Measurements from ENCODE around the gene ZBTB7B. TPM values are rescaled to one million over a fixed set of nuclear protein-coding genes. Genes with fewer than 3 reads are reported as not detected.

The ZBTB7B gene
- total and polyA plus RNA-seq, 2 donors (not counting 1 experiment from before 2014, with no cell fraction given), result 55.7 to 67.3 TPM

GRCh38 chr1:155003227-155003765 lies 694 bp downstream of the ZBTB7B start:
- Mint-ChIP-seq H3K27me3 (no peaks in the 10 kb centered on the region), H3K4me3 (peak overlapping the region; percentile 90), H3K9me3 (ENCODE audit: insufficient read depth) (no peaks in the 10 kb centered on the region), H3K4me1 (peaks cover 56% of the 10 kb centered on the region), H3K27ac (peak overlapping the region; percentile 94)
- intact Hi-C loops (cut with micrococcal nuclease), result loop anchor here (5.0 kb wide), 3 partner anchors 396 to 676 kb away; partner anchors contain the start of genes ADAR, ATP8B2 and UBE2Q1
- Histone ChIP-seq H3K4me1 (ENCODE audit: control insufficient read depth in 2 of 2, insufficient read depth in 2 of 2, low read length in 2 of 2) (peaks cover 55 to 64% of the 10 kb centered on the region in 2 donors), H3K4me3 (ENCODE audit: control extremely low read depth in 1 of 5, extremely low read depth in 1 of 5, insufficient read depth in 1 of 5, low read depth in 2 of 5, low read length in 4 of 5) (peak overlapping the region; percentile 84 to 98 (median 93)), H3K9me3 (ENCODE audit: control extremely low read depth in 1 of 3, control insufficient read depth in 2 of 3, insufficient read depth in 1 of 3, low read length in 2 of 3) (no peaks in the 10 kb centered on the region), H3K36me3 (replicated peaks in 1 of 2; ENCODE audit: control extremely low read depth in 1 of 2, control insufficient read depth in 1 of 2, extremely low read depth in 1 of 2, insufficient read depth in 2 of 2, low read length in 1 of 2) (no peaks in the 10 kb centered on the region), H3K27ac (ENCODE audit: low read length in 2 of 2) (peak overlapping the region; percentile 59 to 81), H3K4me2 (replicated peaks; ENCODE audit: low read depth, low read length, poor library complexity, severe bottlenecking) (peak overlapping the region; percentile 96), H4K20me1 (ENCODE audit: control insufficient read depth, insufficient read depth, low read length, poor library complexity, severe bottlenecking) (peaks cover 23% of the 10 kb centered on the region), H2AFZ (ENCODE audit: insufficient read depth, low read depth, low read length, poor library complexity, severe bottlenecking) (peak overlapping the region; percentile 59), H3K27me3 (replicated peaks in 1 of 4; ENCODE audit: control extremely low read depth in 1 of 4, control insufficient read depth in 3 of 4, insufficient read depth in 4 of 4, low read length in 3 of 4) (no peaks in the 10 kb centered on the region), H3K79me2 (ENCODE audit: control insufficient read depth, insufficient read depth, low read length) (peaks cover 56% of the 10 kb centered on the region), H3K9ac (ENCODE audit: low read length) (peak overlapping the region; percentile 94)
- WGBS (ENCODE audit: insufficient coverage), result 2% methylated on average over 26 of the region's 37 CpGs
- CTCF ChIA-PET, result interaction anchor here (0.7 to 18.4 kb wide), 3 partner anchors 11 to 59 kb away, joined by 3 to 295 read pairs (median 4); partner anchors contain the start of gene PBXIP1
- no peak for ATAC-seq (ENCODE audit: low read depth)
- POLR2A ChIA-PET, result interaction anchor here (1.1 to 7.4 kb wide), 2 partner anchors 12 to 1013 kb away, joined by 3 to 74 read pairs; partner anchors contain the start of gene RPS27
- TF ChIP-seq EZH2 (IDR thresholded peaks at IDR 0.05; ENCODE audit: borderline replicate concordance, insufficient read depth, low read depth, low read length, poor library complexity, severe bottlenecking), result no peak
- no peak for TF ChIP-seq CTCF (IDR thresholded peaks at IDR 0.05)
- DNase-seq, result peak; percentile 49
